K562 (cell line): ENCODE results near the gene PPM1G. TPM values are rescaled to one million over a fixed set of nuclear protein-coding genes. Genes with fewer than 3 reads are reported as not detected.

ENCODE experiments used
- BRCA1 ChIP-seq, 2 experiments: fragments of 450-650 bp in 1 of 2; sonication (generic) in 1 of 2; formaldehyde crosslinking in 1 of 2; IDR thresholded peaks; 2 replicates each; pipeline versions ENCODE4 v1.5.0 to v1.6.1; 2017 to 2020; ENCODE audit warnings: mild to moderate bottlenecking in 1 of 2, missing genetic modification reagents in 1 of 2
- COPS2 ChIP-seq: fragments of 450-650 bp; conservative IDR thresholded peaks from 2 replicates; pipeline ENCODE4 v1.6.1; 2016; ENCODE audit warnings: mild to moderate bottlenecking, moderate library complexity
- CTBP1 ChIP-seq: fragments of 450-650 bp; IDR thresholded peaks from 2 replicates; pipeline ENCODE4 v1.6.1; 2016; ENCODE audit warnings: borderline replicate concordance
- DPF2 ChIP-seq: fragments of 450-650 bp; IDR thresholded peaks from 2 replicates; pipeline ENCODE4 v1.6.1; 2016
- HMG20A ChIP-seq: fragments of 450-650 bp; formaldehyde crosslinking; conservative IDR thresholded peaks from 2 replicates; pipeline ENCODE4 v1.4.0; 2020; ENCODE audit warnings: mild to moderate bottlenecking, mixed read lengths
- HSF4 ChIP-seq: fragments of 250-450 bp; sonication (Bioruptor Pico); IDR thresholded peaks from 2 replicates; pipeline ENCODE4 v2.1.2; 2022; ENCODE audit warnings: mild to moderate bottlenecking, moderate library complexity, borderline replicate concordance
- KLF6 ChIP-seq: fragments of 250-450 bp; sonication (Bioruptor Pico); IDR thresholded peaks from 2 replicates; pipeline ENCODE4 v1.4.0; 2020; ENCODE audit warnings: mild to moderate bottlenecking, moderate library complexity, borderline replicate concordance
- POU5F1 ChIP-seq: fragments of 150-350 bp; IDR thresholded peaks from 2 replicates; pipeline ENCODE4 v1.6.1; 2014; ENCODE audit warnings: borderline replicate concordance, low read length, low read depth, mild to moderate bottlenecking; ENCODE audit not compliant: partially characterized antibody
- SETDB1 ChIP-seq: IDR thresholded peaks from one replicate; pipeline ENCODE4 v1.6.1; 2012; ENCODE audit warnings: low read length, control low read depth, inconsistent platforms
- TARDBP ChIP-seq: fragments of 450-650 bp; IDR thresholded peaks from 2 replicates; pipeline ENCODE4 v1.6.1; 2016
- WHSC1 ChIP-seq: IDR thresholded peaks from one replicate; pipeline ENCODE4 v1.6.1; 2012; ENCODE audit warnings: low read length, control low read depth, inconsistent platforms
- ZNF174 ChIP-seq: fragments of 250-450 bp; sonication (Bioruptor Pico); IDR thresholded peaks from 2 replicates; pipeline ENCODE4 v1.4.0; 2020; ENCODE audit warnings: mild to moderate bottlenecking
- ZNF23 ChIP-seq: fragments of 250-450 bp; sonication (Bioruptor Pico); IDR thresholded peaks from 2 replicates; pipeline ENCODE4 v1.4.0; 2020; ENCODE audit warnings: mild to moderate bottlenecking
- ZNF644 ChIP-seq: fragments of 200-800 bp; sonication (Bioruptor generic); IDR thresholded peaks from 2 replicates; pipeline ENCODE4 v1.6.1; 2016; ENCODE audit warnings: low read depth, missing genetic modification characterization, missing compliant biosample characterization
- polyA plus RNA-seq, 8 experiments: library from polyadenylated mRNA; depleted of rRNA in 4 of 8; stranded (reverse) in 5 of 8; unstranded in 3 of 8; fragments of >200 nt; fragmentation: Nextera tagmentation in 2 of 8; fragmentation: Illumina TruSeq in 1 of 8; extraction: Ambion mirVana in 2 of 8; extraction: Trizol in 1 of 8; gene quantifications; 2 replicates each; pipeline versions ENCODE4 v1.2.1 to v1.2.3, GENCODE V29; 2011 to 2014; ENCODE audit warnings: inconsistent platforms in 1 of 8, missing spikeins in 1 of 8
- total RNA-seq, 7 experiments: library from RNA; depleted of rRNA in 6 of 7; stranded (reverse); fragments of >200 nt in 6 of 7; fragmentation: Illumina TruSeq in 2 of 7; extraction: Trizol in 2 of 7; gene quantifications; 2 replicates each; pipeline versions ENCODE4 v1.2.1 to v1.2.3, GENCODE V29; 2011 to 2021; ENCODE audit warnings: low replicate concordance in 1 of 7
- TF ChIP-seq, protein P1 (sequence below): sonication (generic); formaldehyde crosslinking; IDR thresholded peaks from 2 replicates; pipeline ENCODE4 v1.4.0; 2020; ENCODE audit warnings: mild to moderate bottlenecking, missing genetic modification reagents
- TF ChIP-seq, protein P2 (sequence below): fragments of 250-450 bp; sonication (Bioruptor Pico); IDR thresholded peaks from 2 replicates; pipeline ENCODE4 v1.9.0; 2021; ENCODE audit warnings: mild to moderate bottlenecking, inconsistent platforms
- TF ChIP-seq, protein P3 (sequence below): sonication (generic); formaldehyde crosslinking; IDR thresholded peaks from 2 replicates; pipeline ENCODE4 v1.8.1; 2023; ENCODE audit warnings: mild to moderate bottlenecking, missing genetic modification reagents
- TF ChIP-seq, protein P4 (sequence below): fragments of 450-650 bp; IDR thresholded peaks from one replicate; pipeline ENCODE4 v1.6.1; 2018; ENCODE audit warnings: mild to moderate bottlenecking, moderate library complexity; ENCODE audit not compliant: partially characterized antibody
- TF ChIP-seq, protein P5 (sequence below): sonication (generic); formaldehyde crosslinking; IDR thresholded peaks from 2 replicates; pipeline ENCODE4 v1.8.0; 2022; ENCODE audit warnings: mild to moderate bottlenecking, low read depth, missing genetic modification reagents
- TF ChIP-seq, protein P6 (sequence below): fragments of 250-450 bp; sonication (Bioruptor Pico); IDR thresholded peaks from 2 replicates; pipeline ENCODE4 v1.8.0; 2021; ENCODE audit warnings: mild to moderate bottlenecking, moderate library complexity

Gene PPM1G
- total and polyA plus RNA-seq, 9 of the 15 experiments (the other 6 are each of a cell fraction or from before 2014, with no cell fraction given) = 61.7 to 230 (median 153) TPM

DNA sequence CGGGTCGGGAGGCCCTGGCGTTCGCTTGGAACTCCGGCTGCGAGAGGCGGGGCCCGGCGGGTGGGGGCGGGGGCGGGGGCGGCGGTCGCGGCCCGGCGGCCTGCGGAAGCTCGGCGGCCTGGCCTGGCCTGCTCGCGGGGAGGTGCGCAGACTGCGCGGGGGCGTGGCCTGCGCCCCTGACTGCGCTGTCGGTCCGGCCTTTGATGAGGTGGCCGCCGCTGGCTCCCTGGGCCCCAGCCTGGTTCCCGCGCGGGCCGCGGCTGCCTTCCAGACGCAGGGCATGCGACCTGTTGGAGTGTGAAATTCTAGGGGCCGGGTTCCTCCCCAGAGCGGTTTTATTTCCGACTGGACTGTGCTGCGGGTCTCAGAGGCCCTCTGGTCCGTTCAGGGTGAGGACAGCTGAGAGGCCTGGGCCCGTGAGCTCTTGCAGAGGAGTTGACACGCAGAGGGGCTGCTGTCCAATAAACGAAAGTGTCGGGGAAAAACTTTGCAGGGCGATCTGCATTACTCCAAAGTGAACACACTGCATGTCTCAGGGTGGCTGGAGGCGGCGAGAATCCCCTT lies 19.7 kb upstream of the PPM1G start (continued):
- TF ChIP-seq, protein P1, sequence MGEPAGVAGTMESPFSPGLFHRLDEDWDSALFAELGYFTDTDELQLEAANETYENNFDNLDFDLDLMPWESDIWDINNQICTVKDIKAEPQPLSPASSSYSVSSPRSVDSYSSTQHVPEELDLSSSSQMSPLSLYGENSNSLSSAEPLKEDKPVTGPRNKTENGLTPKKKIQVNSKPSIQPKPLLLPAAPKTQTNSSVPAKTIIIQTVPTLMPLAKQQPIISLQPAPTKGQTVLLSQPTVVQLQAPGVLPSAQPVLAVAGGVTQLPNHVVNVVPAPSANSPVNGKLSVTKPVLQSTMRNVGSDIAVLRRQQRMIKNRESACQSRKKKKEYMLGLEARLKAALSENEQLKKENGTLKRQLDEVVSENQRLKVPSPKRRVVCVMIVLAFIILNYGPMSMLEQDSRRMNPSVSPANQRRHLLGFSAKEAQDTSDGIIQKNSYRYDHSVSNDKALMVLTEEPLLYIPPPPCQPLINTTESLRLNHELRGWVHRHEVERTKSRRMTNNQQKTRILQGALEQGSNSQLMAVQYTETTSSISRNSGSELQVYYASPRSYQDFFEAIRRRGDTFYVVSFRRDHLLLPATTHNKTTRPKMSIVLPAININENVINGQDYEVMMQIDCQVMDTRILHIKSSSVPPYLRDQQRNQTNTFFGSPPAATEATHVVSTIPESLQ (CRISPR knock-in tag) = no peak; the same call in 1 of the 2 replicates
- TF ChIP-seq, protein P2, sequence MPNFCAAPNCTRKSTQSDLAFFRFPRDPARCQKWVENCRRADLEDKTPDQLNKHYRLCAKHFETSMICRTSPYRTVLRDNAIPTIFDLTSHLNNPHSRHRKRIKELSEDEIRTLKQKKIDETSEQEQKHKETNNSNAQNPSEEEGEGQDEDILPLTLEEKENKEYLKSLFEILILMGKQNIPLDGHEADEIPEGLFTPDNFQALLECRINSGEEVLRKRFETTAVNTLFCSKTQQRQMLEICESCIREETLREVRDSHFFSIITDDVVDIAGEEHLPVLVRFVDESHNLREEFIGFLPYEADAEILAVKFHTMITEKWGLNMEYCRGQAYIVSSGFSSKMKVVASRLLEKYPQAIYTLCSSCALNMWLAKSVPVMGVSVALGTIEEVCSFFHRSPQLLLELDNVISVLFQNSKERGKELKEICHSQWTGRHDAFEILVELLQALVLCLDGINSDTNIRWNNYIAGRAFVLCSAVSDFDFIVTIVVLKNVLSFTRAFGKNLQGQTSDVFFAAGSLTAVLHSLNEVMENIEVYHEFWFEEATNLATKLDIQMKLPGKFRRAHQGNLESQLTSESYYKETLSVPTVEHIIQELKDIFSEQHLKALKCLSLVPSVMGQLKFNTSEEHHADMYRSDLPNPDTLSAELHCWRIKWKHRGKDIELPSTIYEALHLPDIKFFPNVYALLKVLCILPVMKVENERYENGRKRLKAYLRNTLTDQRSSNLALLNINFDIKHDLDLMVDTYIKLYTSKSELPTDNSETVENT (CRISPR knock-in tag) = no peak
- no peak for TF ChIP-seq POU5F1
- no peak for TF ChIP-seq ZNF644 (tag)
- no peak for TF ChIP-seq CTBP1
- TF ChIP-seq, protein P3, sequence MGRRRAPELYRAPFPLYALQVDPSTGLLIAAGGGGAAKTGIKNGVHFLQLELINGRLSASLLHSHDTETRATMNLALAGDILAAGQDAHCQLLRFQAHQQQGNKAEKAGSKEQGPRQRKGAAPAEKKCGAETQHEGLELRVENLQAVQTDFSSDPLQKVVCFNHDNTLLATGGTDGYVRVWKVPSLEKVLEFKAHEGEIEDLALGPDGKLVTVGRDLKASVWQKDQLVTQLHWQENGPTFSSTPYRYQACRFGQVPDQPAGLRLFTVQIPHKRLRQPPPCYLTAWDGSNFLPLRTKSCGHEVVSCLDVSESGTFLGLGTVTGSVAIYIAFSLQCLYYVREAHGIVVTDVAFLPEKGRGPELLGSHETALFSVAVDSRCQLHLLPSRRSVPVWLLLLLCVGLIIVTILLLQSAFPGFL = no peak
- TF ChIP-seq HMG20A = no peak
- TF ChIP-seq SETDB1 = no peak
- no peak for TF ChIP-seq KLF6 (CRISPR knock-in tag)
- TF ChIP-seq, protein P4, sequence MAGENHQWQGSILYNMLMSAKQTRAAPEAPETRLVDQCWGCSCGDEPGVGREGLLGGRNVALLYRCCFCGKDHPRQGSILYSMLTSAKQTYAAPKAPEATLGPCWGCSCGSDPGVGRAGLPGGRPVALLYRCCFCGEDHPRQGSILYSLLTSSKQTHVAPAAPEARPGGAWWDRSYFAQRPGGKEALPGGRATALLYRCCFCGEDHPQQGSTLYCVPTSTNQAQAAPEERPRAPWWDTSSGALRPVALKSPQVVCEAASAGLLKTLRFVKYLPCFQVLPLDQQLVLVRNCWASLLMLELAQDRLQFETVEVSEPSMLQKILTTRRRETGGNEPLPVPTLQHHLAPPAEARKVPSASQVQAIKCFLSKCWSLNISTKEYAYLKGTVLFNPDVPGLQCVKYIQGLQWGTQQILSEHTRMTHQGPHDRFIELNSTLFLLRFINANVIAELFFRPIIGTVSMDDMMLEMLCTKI = no peak
- no peak for TF ChIP-seq TARDBP
- TF ChIP-seq HSF4 (CRISPR knock-in tag) = no peak
- no peak for TF ChIP-seq BRCA1 (IDR thresholded peaks at IDR 0.05)
- TF ChIP-seq BRCA1 (CRISPR knock-in tag; IDR thresholded peaks at IDR 0.05) = no peak
- no peak for TF ChIP-seq WHSC1
- TF ChIP-seq DPF2 = peak; percentile 19; the same call in 1 of the 2 replicates
- no peak for TF ChIP-seq ZNF23 (CRISPR knock-in tag)
- TF ChIP-seq ZNF174 (CRISPR knock-in tag) = no peak
- TF ChIP-seq, protein P5, sequence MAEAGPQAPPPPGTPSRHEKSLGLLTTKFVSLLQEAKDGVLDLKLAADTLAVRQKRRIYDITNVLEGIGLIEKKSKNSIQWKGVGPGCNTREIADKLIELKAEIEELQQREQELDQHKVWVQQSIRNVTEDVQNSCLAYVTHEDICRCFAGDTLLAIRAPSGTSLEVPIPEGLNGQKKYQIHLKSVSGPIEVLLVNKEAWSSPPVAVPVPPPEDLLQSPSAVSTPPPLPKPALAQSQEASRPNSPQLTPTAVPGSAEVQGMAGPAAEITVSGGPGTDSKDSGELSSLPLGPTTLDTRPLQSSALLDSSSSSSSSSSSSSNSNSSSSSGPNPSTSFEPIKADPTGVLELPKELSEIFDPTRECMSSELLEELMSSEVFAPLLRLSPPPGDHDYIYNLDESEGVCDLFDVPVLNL (CRISPR knock-in tag) = no peak
- TF ChIP-seq, protein P6, sequence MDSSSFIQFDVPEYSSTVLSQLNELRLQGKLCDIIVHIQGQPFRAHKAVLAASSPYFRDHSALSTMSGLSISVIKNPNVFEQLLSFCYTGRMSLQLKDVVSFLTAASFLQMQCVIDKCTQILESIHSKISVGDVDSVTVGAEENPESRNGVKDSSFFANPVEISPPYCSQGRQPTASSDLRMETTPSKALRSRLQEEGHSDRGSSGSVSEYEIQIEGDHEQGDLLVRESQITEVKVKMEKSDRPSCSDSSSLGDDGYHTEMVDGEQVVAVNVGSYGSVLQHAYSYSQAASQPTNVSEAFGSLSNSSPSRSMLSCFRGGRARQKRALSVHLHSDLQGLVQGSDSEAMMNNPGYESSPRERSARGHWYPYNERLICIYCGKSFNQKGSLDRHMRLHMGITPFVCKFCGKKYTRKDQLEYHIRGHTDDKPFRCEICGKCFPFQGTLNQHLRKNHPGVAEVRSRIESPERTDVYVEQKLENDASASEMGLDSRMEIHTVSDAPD (CRISPR knock-in tag) = no peak
- no peak for TF ChIP-seq COPS2
